ENCODE results near the gene APBB1. TPM values are rescaled to one million over a fixed set of nuclear protein-coding genes. Genes with fewer than 3 reads are reported as not detected.

Gene APBB1
- total and polyA plus RNA-seq, 9 of the 15 experiments (the other 6 are each of a cell fraction or from before 2014, with no cell fraction given): 0.04 to 0.73 (median 0.40) TPM

GRCh38 chr11:6389905-6390717, 28.8 kb downstream of the APBB1 start, which contains the start of gene SMPD1 (continued):
- TF ChIP-seq ZBTB40 (IDR thresholded peaks at IDR 0.05) (peak; percentile 68), ZBTB40 (CRISPR knock-in tag; IDR thresholded peaks at IDR 0.05) (no peak), ZNF740 (CRISPR knock-in tag; IDR thresholded peaks at IDR 0.05) (peak; percentile 90; the same call in 1 of the 2 replicates), ZNF740 (tag; IDR thresholded peaks at IDR 0.05) (no peak), EZH2 (IDR thresholded peaks at IDR 0.05; ENCODE audit: borderline replicate concordance, low read depth, low read length) (no peak), THAP12 (CRISPR knock-in tag; IDR thresholded peaks at IDR 0.05) (no peak), ZNF644 (tag; IDR thresholded peaks at IDR 0.05; ENCODE audit: low read depth) (no peak), ZNF282 (CRISPR knock-in tag; IDR thresholded peaks at IDR 0.05) (no peak), NR3C1 (CRISPR knock-in tag; IDR thresholded peaks at IDR 0.05) (no peak), ZFX (CRISPR knock-in tag; IDR thresholded peaks at IDR 0.05) (peak; percentile 87), ETV1 (tag; conservative IDR thresholded peaks at IDR 0.05; ENCODE audit: low read depth) (no peak), MLX (CRISPR knock-in tag; conservative IDR thresholded peaks at IDR 0.05) (no peak)

Data from K562 (cell line).